ENCODE data around the gene PLAC9.

The PLAC9 gene

GRCh38 chr10:80148166-80148805 lies 15.8 kb downstream of the PLAC9 start:
- TF ChIP-seq, protein P1, sequence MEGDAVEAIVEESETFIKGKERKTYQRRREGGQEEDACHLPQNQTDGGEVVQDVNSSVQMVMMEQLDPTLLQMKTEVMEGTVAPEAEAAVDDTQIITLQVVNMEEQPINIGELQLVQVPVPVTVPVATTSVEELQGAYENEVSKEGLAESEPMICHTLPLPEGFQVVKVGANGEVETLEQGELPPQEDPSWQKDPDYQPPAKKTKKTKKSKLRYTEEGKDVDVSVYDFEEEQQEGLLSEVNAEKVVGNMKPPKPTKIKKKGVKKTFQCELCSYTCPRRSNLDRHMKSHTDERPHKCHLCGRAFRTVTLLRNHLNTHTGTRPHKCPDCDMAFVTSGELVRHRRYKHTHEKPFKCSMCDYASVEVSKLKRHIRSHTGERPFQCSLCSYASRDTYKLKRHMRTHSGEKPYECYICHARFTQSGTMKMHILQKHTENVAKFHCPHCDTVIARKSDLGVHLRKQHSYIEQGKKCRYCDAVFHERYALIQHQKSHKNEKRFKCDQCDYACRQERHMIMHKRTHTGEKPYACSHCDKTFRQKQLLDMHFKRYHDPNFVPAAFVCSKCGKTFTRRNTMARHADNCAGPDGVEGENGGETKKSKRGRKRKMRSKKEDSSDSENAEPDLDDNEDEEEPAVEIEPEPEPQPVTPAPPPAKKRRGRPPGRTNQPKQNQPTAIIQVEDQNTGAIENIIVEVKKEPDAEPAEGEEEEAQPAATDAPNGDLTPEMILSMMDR (IDR thresholded peaks at IDR 0.05; ENCODE audit: insufficient read depth, missing control alignments) = no peak
- DNase-seq (ENCODE audit: insufficient read length, low spot score) (no peak), FAIRE-seq (no peak)

DNA sequence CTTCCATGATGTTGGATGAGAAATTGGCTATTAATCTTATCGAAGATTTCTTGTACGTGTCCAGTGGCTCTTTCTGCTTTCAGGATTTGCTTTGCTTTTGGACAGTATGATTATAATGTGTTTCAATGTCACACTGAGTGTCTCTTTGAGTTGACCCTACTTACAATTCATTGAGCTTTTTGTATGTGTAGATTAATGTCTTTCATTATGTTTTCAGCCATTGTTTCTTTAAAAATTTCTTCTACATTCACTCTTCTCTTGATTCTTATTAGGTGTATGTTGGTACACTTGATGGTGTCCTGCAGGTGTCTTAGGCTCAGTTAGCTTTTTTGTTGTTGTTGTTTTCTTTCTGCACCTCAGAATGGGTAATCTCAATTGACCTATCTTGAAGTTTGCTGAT lies 16.6 kb downstream of the PLAC9 start:
- no peak for FAIRE-seq

DNA sequence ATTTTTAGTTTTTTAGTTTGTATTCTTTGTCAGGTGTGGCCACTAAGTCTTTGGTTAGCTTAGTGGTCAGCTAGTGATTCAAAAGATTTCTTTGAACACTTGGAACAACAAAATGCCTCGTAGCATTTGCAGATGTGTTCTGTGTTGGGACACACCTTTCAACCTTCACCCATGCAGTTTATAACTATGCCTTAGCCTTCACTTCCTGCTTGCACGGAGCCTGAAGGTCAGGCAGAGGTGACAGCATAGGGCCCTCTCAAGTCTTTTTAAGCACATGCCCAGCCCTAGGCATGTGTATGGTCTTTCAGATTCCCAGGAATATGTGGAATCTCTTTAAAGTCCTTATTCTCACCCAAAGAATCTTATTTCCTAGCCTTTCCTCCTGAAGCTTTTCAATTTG lies 17.6 kb downstream of the PLAC9 start:
- TF ChIP-seq, protein P1 (IDR thresholded peaks at IDR 0.05; ENCODE audit: insufficient read depth, missing control alignments) = no peak
- DNase-seq (ENCODE audit: insufficient read length, low spot score) (no peak), FAIRE-seq (no peak)

More for the DNA sequence above, 16.6 kb downstream of the PLAC9 start:
- TF ChIP-seq, protein P1 (IDR thresholded peaks at IDR 0.05; ENCODE audit: insufficient read depth, missing control alignments) = no peak
- no peak for DNase-seq (ENCODE audit: insufficient read length, low spot score)

DNA sequence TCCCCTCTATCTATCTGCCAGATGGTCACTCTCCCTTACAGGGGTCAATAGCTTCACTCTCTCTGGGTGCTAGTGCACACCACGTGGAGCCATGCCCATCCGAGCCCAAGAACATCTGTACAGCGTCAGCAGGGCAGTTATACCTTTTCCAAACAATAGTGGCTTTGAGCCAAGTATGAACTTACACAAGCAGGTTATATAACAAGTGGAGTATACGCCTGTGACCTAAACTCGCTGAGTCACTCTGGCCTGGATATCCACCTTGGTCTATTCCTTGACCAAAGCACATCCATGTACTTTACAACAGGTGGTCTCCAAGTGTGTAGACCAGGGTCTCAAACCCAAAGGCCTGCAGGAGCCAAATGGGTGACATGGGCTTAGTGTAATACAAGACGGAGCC lies 20.3 kb downstream of the PLAC9 start:
- TF ChIP-seq, protein P1 (IDR thresholded peaks at IDR 0.05; ENCODE audit: insufficient read depth, missing control alignments) = no peak
- DNase-seq (ENCODE audit: insufficient read length, low spot score) = no peak
- no peak for FAIRE-seq

GRCh38 chr10:80153460-80153859 lies 20.9 kb downstream of the PLAC9 start:
- FAIRE-seq (no peak), DNase-seq (ENCODE audit: insufficient read length, low spot score) (no peak)
- TF ChIP-seq, protein P1 (IDR thresholded peaks at IDR 0.05; ENCODE audit: insufficient read depth, missing control alignments) = no peak

- FAIRE-seq (no peak), DNase-seq (ENCODE audit: insufficient read length, low spot score) (no peak)
- TF ChIP-seq, protein P1 (IDR thresholded peaks at IDR 0.05; ENCODE audit: insufficient read depth, missing control alignments) = no peak
Measured at GRCh38 chr10:80154626-80154977, 22.1 kb downstream of the PLAC9 start.

GRCh38 chr10:80154978-80155695 lies 22.6 kb downstream of the PLAC9 start:
- TF ChIP-seq, protein P1 (IDR thresholded peaks at IDR 0.05; ENCODE audit: insufficient read depth, missing control alignments) = no peak
- no peak for DNase-seq (ENCODE audit: insufficient read length, low spot score)
- FAIRE-seq = no peak

All from D721Med (cell line).